ENCODE measurements around the gene DST. TPM values are rescaled to one million over a fixed set of nuclear protein-coding genes. Genes with fewer than 3 reads are reported as not detected.

DST gene
- total and polyA plus RNA-seq, 8 donors: 42.4 to 149 (median 72.4) TPM

- DNase-seq (no peak), FAIRE-seq (no peak), ATAC-seq (no peak)
- no peaks in the 10 kb centered on the region for H3K27me3 ChIP-seq
- no peak for TF ChIP-seq CTCF (IDR thresholded peaks at IDR 0.05)
- peak overlapping the region in 2 of 4 donors; percentile 11 to 27 for H3K4me3 ChIP-seq
- peaks cover 5 to 11% (median 9%) of the 10 kb centered on the region in 3 donors for H3K4me1 ChIP-seq
- 59 to 60% methylated on average over 1 of the region's 1 CpG for WGBS, 2 donors
- H3K9me3 ChIP-seq: no peaks in the 10 kb centered on the region
- peak overlapping the region in 3 of 4 donors; percentile 38 to 84 (median 81) for H3K27ac ChIP-seq
- intact Hi-C loops (cut with DNase I): no loop called here
- no peaks in the 10 kb centered on the region for H3K36me3 ChIP-seq
Measured at GRCh38 chr6:56689663-56690062, 47.0 kb upstream of the DST start.

GRCh38 chr6:56689114-56689513, 46.4 kb upstream of the DST start:
- intact Hi-C loops (cut with DNase I): no loop called here
- no peaks in the 10 kb centered on the region for H3K27me3 ChIP-seq
- no peak for ATAC-seq
- WGBS, 2 donors: 44 to 63% methylated on average over 3 of the region's 3 CpGs
- FAIRE-seq: no peak
- DNase-seq: no peak
- H3K27ac ChIP-seq: peak overlapping the region in 2 of 4 donors; percentile 81 to 84
- peaks cover 5 to 9% (median 8%) of the 10 kb centered on the region in 3 donors for H3K4me1 ChIP-seq
- H3K4me3 ChIP-seq: peak overlapping the region in 2 of 4 donors; percentile 0 to 11
- TF ChIP-seq CTCF (IDR thresholded peaks at IDR 0.05): no peak
- H3K9me3 ChIP-seq: no peaks in the 10 kb centered on the region
- H3K36me3 ChIP-seq: no peaks in the 10 kb centered on the region

DNA sequence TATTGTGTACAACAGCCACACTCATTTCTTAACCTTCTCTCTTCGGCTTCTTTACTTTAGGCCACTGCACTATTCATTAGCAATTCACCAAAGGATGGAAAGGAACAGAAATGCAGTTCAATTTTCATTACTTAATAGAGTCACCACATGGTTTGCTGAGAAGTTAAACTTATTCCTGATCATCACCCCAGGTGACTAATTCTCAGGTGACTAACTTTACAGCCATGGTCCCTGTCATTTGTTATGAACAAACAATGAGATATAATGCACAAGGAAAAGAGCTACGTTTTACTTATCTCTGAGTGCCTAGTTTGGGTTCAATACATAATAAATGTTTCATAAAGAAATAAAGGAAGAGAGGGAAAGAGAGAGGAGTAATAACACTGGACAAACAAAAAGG, 45.8 kb upstream of the DST start:
- Histone ChIP-seq H3K27ac (peak overlapping the region in 2 of 4 donors; percentile 81 to 84), H3K4me1 (peaks cover 2 to 5% (median 5%) of the 10 kb centered on the region in 3 donors), H3K27me3 (no peaks in the 10 kb centered on the region), H3K9me3 (no peaks in the 10 kb centered on the region), H3K36me3 (no peaks in the 10 kb centered on the region), H3K4me3 (no peak overlapping the region)
- DNase-seq (no peak), ATAC-seq (no peak), FAIRE-seq (no peak)
- intact Hi-C loops (cut with DNase I): no loop called here
- TF ChIP-seq CTCF (IDR thresholded peaks at IDR 0.05): no peak
- 41 to 60% methylated on average over 2 of the region's 2 CpGs for WGBS, 2 donors

DNA sequence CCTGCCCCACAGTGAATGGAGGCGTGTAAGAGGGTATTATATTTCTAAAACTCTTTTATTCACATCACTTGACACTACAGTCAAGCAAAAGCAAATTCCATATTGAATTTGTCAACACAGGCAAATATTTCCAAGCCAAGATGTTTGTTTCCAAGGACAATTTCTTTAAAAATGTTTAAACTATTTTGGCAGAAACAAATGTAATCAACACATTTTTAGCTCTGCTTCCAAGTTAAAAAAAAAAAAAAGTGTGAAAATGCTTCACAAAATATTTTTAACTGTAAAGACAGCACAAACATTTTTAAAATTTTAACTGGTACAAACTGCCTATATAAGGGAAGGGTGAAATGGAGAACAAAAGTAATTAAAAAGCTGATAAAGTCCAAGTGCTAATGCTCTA, 44.9 kb upstream of the DST start:
- WGBS, 2 donors: 71 to 79% methylated on average over 1 of the region's 1 CpG
- DNase-seq: no peak
- H3K27ac ChIP-seq: peak overlapping the region in 2 of 4 donors; percentile 29 to 81
- ATAC-seq: no peak
- no peak overlapping the region for H3K4me3 ChIP-seq
- H3K27me3 ChIP-seq: no peaks in the 10 kb centered on the region
- H3K4me1 ChIP-seq: peaks cover 0 to 5% (median 3%) of the 10 kb centered on the region in 3 donors
- H3K9me3 ChIP-seq: no peaks in the 10 kb centered on the region
- no peak for TF ChIP-seq CTCF (IDR thresholded peaks at IDR 0.05)
- H3K36me3 ChIP-seq: no peaks in the 10 kb centered on the region
- no peak for FAIRE-seq
- intact Hi-C loops (cut with DNase I): no loop called here

DNA sequence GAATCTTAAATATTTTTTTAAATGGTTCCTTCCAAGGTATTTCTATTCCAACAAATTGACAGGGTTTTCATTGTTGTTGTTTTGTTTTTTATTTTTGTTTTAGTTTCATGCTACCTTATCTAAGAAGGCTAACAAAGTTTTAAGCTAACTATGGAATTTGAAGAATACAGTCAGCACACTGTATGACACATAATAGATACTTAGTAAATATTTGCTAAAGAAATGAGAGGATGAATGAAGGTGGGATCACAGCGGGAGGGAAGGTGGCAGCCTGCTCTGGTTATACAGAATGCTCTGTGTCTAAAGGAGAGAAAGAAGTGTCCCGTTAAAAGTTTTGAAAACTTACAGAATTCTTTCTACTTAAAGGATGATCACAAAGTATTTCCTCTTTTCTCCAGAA, 43.7 kb upstream of the DST start:
- no peak for TF ChIP-seq CTCF (IDR thresholded peaks at IDR 0.05)
- no peaks in the 10 kb centered on the region for H3K9me3 ChIP-seq
- ATAC-seq (no peak), DNase-seq (no peak), FAIRE-seq (no peak)
- peaks cover 0 to 5% (median 3%) of the 10 kb centered on the region in 3 donors for H3K4me1 ChIP-seq
- WGBS, 2 donors: 25 to 37% methylated on average over 2 of the region's 2 CpGs
- no peaks in the 10 kb centered on the region for H3K36me3 ChIP-seq
- peak overlapping the region in 1 of 4 donors; percentile 29 for H3K27ac ChIP-seq
- intact Hi-C loops (cut with DNase I): no loop called here
- no peak overlapping the region for H3K4me3 ChIP-seq
- no peaks in the 10 kb centered on the region for H3K27me3 ChIP-seq
